ENCODE measurements around the gene SCAANT1. TPM values are rescaled to one million over a fixed set of nuclear protein-coding genes. Genes with fewer than 3 reads are reported as not detected.
A peak's percentile ranks its signal among the peaks of the same experiment; 100 is the strongest.

The SCAANT1 gene
- total RNA-seq, 4 donors from 2014 or later, result not detected

DNA sequence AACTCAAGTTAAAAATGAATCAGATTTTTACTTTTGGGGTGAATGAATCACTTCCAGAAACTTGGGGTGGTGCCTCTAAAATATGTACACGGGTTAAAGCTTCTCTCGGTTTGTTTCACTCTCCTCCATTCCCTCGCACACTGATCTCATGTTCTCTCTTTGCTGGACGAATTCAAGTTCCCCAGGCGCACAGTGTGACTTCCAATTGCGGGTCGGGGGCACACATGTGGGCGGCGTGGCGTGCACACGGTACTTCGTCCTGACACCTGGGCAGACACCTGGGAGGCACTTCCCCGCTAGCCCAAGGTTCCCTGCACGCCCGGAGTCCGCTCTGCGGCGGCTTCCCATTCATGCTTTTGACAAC lies 692 bp downstream of the SCAANT1 start:
- TF ChIP-seq, protein P1, sequence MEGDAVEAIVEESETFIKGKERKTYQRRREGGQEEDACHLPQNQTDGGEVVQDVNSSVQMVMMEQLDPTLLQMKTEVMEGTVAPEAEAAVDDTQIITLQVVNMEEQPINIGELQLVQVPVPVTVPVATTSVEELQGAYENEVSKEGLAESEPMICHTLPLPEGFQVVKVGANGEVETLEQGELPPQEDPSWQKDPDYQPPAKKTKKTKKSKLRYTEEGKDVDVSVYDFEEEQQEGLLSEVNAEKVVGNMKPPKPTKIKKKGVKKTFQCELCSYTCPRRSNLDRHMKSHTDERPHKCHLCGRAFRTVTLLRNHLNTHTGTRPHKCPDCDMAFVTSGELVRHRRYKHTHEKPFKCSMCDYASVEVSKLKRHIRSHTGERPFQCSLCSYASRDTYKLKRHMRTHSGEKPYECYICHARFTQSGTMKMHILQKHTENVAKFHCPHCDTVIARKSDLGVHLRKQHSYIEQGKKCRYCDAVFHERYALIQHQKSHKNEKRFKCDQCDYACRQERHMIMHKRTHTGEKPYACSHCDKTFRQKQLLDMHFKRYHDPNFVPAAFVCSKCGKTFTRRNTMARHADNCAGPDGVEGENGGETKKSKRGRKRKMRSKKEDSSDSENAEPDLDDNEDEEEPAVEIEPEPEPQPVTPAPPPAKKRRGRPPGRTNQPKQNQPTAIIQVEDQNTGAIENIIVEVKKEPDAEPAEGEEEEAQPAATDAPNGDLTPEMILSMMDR (IDR thresholded peaks at IDR 0.05), result no peak
- DNase-seq (ENCODE audit: low spot score), result no peak
- peak; percentile 13 for ATAC-seq (ENCODE audit: low FRiP score)

DNA sequence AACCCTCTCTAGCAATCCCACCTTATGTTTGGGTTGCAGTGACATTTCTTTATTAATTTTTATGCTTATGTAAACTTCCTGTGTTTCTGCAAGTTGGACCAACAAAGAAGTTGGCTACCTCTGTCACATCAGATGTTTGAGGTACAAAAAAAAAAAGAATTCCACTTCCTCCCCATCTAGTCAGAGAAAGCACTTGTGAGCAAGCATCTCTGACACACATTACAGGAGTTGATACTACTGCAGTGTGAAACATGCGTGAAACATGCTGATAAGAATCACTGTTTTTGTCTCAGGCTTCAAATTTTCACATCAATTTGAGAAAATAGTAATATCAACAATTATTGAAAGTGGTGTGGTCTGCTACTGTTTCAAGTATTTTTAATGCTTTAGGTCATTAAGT lies 1.3 kb downstream of the SCAANT1 start:
- DNase-seq (ENCODE audit: low spot score), result no peak
- no peak for ATAC-seq (ENCODE audit: low FRiP score)

GRCh38 chr3:63910001-63910400 lies 2.2 kb downstream of the SCAANT1 start:
- TF ChIP-seq, protein P1 (IDR thresholded peaks at IDR 0.05), result no peak
- ATAC-seq (ENCODE audit: low FRiP score), result no peak
- no peak for DNase-seq (ENCODE audit: low spot score)

More for the DNA sequence above, 1.3 kb downstream of the SCAANT1 start:
- TF ChIP-seq, protein P1 (IDR thresholded peaks at IDR 0.05), result no peak

DNA sequence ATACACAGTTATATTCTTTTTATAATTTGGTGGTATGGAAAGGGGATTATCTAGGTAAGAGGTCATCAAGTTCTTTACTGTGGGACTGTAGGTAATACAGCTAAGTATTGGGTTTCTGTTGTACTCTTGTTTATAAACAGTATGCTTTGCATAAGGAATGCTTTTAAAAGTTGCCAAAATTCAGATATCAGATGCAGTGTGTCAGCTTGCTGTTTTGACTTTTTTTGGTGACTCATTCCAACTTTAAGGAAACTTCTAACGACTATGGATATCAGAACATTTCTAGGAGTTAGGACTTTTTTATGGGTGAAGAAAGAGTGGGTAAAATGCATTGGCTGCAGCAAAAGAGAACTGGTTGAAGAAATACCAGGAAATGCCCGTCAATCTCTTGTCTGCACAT lies 2.8 kb downstream of the SCAANT1 start:
- DNase-seq (ENCODE audit: low spot score) (no peak), ATAC-seq (ENCODE audit: low FRiP score) (no peak)
- TF ChIP-seq, protein P1 (IDR thresholded peaks at IDR 0.05), result no peak

DNA sequence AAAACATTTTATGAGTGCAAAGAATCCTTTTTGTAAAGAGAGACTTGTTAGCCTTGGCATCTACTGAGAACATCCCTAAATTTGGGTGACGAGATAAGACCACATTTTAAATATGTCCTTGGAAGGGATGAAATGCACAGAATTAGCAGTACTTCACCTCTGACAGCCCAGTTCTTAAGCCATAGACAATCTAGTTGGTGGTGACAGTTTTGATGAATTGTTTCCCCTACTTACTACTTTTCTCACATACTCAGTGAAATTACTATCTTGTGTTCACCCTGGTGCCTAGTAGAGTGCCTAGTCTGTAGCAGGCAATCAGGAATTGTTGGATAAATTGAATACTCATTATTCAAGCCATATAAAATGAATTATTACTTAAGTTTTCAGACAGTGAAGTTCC lies 3.4 kb downstream of the SCAANT1 start:
- DNase-seq (ENCODE audit: low spot score) (no peak), ATAC-seq (ENCODE audit: low FRiP score) (no peak)
- TF ChIP-seq, protein P1 (IDR thresholded peaks at IDR 0.05), result no peak

DNA sequence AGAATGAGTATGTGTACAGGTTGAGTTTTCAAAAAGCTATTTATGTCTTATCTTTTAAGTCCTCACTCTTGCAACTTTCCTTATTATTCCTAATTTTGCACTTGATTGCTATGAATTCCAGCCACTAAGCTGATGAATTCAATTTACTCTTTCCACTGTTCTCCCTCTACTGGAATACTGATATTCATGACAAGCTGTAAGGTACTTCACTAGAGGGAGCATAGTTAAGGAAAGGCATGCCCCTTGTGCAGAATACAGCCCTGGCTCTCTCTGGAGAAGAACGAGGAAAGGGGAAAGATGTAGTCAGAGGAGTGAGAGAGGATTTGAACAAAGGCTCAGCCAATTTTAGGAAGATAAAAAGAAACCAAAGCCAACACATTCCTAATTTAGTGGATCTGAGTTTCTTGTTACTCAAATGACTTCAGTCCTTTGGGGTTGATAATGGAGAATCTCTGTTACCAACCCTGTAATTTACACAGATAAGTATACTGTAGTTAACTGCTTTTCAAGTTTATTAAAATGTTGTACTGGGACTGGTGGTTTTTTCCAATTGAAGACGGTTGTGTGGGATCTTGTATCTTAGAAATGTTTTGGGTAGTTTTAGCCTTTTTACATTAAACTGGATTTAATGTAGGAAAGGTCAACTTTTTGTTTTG lies 4.0 kb downstream of the SCAANT1 start:
- DNase-seq (ENCODE audit: low spot score) (no peak), ATAC-seq (ENCODE audit: low FRiP score) (no peak)
- TF ChIP-seq, protein P1 (IDR thresholded peaks at IDR 0.05), result no peak
